Measurements from ENCODE around the gene METTL1.
A peak's percentile ranks its signal among the peaks of the same experiment; 100 is the strongest.
"Not testable (repeated sequence)": the region's sequence is repeated elsewhere in the genome, so short reads cannot be mapped to it uniquely, and the experiment has no call there.

The METTL1 gene

DNA sequence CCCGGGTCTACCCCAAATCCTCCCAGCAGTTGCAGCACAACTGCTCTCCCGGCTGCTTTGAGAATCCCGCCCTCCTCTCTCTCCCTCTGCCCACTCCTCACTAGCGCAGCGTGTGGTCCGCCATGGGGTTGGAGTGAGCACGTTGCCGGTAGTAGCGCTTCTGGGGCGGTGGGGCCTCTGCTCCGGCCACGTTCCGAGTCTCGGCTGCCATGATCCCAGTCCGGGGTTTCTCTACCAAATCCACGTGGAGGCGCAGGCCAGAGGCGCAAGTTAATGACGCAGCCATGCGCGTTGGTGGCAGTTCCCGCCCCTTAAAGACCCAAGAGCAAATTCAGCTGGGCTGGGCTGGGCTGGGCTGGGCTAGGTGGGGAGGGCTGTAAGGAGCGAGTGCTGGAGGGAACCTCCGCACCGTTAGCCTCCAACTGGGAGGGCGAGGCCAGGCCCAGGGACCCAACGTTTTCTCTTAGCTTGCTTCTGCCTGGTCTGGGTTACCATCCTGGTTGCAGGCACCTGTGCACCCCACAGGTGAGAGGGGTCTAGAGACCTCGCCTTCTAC, at the start of gene METTL1:
Gene METTL1, minus strand, starts transcription at position 233 of the 556 bp plus-strand sequence. Its CDS starts 22 bp downstream, at position 211.
- Histone ChIP-seq H4K20me1 (ENCODE audit: insufficient read depth, low read length, poor library complexity, severe bottlenecking) (no peaks in the 10 kb centered on the region), H3K36me3 (ENCODE audit: insufficient read depth, low read length) (no peaks in the 10 kb centered on the region), H3K4me3 (ENCODE audit: low read length, poor library complexity, severe bottlenecking) (peak within 1 kb of the TSS; percentile 80), H3K9ac (ENCODE audit: low read depth, low read length, poor library complexity, severe bottlenecking) (peak within 1 kb of the TSS; percentile 95), H3F3A (ENCODE audit: low read depth) (no peaks in the 10 kb centered on the region), H3K9me2 (replicated peaks; ENCODE audit: low read depth, low read length) (no peaks in the 10 kb centered on the region), H2AFZ (ENCODE audit: low read length) (peak within 1 kb of the TSS; percentile 80), H3K4me2 (ENCODE audit: low read depth, low read length, poor library complexity, severe bottlenecking) (peak within 1 kb of the TSS; percentile 95), H3K27me3 (ENCODE audit: insufficient read depth, low read length, poor library complexity, severe bottlenecking) (no peaks in the 10 kb centered on the region), H3K4me1 (ENCODE audit: insufficient read depth, low read length, poor library complexity, severe bottlenecking) (peaks cover 11% of the 10 kb centered on the region), H3K79me2 (ENCODE audit: insufficient read depth, low read length) (peaks cover 17% of the 10 kb centered on the region), H3K9me3 (ENCODE audit: insufficient read depth, low read depth, low read length) (no peaks in the 10 kb centered on the region)
- TF ChIP-seq, protein P1, sequence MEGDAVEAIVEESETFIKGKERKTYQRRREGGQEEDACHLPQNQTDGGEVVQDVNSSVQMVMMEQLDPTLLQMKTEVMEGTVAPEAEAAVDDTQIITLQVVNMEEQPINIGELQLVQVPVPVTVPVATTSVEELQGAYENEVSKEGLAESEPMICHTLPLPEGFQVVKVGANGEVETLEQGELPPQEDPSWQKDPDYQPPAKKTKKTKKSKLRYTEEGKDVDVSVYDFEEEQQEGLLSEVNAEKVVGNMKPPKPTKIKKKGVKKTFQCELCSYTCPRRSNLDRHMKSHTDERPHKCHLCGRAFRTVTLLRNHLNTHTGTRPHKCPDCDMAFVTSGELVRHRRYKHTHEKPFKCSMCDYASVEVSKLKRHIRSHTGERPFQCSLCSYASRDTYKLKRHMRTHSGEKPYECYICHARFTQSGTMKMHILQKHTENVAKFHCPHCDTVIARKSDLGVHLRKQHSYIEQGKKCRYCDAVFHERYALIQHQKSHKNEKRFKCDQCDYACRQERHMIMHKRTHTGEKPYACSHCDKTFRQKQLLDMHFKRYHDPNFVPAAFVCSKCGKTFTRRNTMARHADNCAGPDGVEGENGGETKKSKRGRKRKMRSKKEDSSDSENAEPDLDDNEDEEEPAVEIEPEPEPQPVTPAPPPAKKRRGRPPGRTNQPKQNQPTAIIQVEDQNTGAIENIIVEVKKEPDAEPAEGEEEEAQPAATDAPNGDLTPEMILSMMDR (conservative IDR thresholded peaks at IDR 0.05; ENCODE audit: low read length) = no peak
- no peak for TF ChIP-seq EZH2phosphoT487 (IDR thresholded peaks at IDR 0.05; ENCODE audit: borderline replicate concordance)

DNA sequence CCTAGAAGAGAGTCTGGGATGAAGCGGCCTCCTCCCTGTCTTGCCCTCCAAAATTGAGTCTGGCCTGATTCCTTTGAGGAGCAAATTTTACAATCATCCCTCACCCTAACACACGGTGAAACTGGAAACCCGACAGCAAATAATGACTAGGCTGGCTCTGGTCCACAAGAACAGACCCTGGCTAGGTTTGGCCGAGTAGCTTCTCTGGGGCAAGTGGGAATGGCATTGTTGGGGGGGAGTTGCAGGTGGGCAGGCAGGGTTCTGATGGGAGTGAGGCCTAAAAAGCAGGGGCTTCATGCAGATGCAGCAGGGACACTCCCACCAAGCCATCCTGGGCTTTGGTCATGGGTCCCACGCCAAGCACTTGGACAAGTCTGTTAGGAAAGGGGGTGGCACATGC, 49.1 kb upstream of the METTL1 start:
- H3K4me3 ChIP-seq (ENCODE audit: low read length, poor library complexity, severe bottlenecking); H4K20me1 ChIP-seq (ENCODE audit: insufficient read depth, low read length, poor library complexity, severe bottlenecking); H3K27me3 ChIP-seq (ENCODE audit: insufficient read depth, low read length, poor library complexity, severe bottlenecking); H3K4me1 ChIP-seq (ENCODE audit: insufficient read depth, low read length, poor library complexity, severe bottlenecking); H3K9ac ChIP-seq (ENCODE audit: low read depth, low read length, poor library complexity, severe bottlenecking); H3K9me3 ChIP-seq (ENCODE audit: insufficient read depth, low read depth, low read length); H3K79me2 ChIP-seq (ENCODE audit: insufficient read depth, low read length); H3K4me2 ChIP-seq (ENCODE audit: low read depth, low read length, poor library complexity, severe bottlenecking); H3K9me2 ChIP-seq (replicated peaks; ENCODE audit: low read depth, low read length); H3F3A ChIP-seq (ENCODE audit: low read depth); H2AFZ ChIP-seq (ENCODE audit: low read length): not testable (repeated sequence)
- H3K36me3 ChIP-seq (ENCODE audit: insufficient read depth, low read length) = peaks cover 57% of the 10 kb centered on the region; the same call in 1 of the 2 replicates

DNA sequence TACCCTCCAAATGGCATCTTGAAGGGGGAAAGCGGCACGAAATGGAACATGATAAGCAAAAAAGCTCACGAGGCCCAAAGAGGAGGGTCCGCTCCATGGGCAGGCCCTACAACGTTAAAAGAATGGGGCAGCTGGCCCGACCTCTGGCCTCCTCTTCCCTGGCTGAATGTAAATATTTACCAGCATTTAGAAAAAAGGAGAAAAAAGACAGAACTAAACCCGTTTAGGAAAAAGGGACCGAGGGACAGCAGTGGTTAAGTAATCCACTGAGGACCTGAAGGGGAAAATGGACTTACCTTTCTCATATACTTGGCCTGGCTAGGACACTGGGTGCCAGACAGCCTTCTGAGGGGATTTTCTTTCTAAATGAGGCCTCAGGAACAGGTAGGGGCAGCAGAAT, 48.2 kb upstream of the METTL1 start:
- not testable (repeated sequence) for H3K4me1 ChIP-seq (ENCODE audit: insufficient read depth, low read length, poor library complexity, severe bottlenecking); H4K20me1 ChIP-seq (ENCODE audit: insufficient read depth, low read length, poor library complexity, severe bottlenecking); H3K79me2 ChIP-seq (ENCODE audit: insufficient read depth, low read length); H3K9ac ChIP-seq (ENCODE audit: low read depth, low read length, poor library complexity, severe bottlenecking); H3K4me2 ChIP-seq (ENCODE audit: low read depth, low read length, poor library complexity, severe bottlenecking); H3F3A ChIP-seq (ENCODE audit: low read depth); H3K9me2 ChIP-seq (replicated peaks; ENCODE audit: low read depth, low read length); H3K4me3 ChIP-seq (ENCODE audit: low read length, poor library complexity, severe bottlenecking); H3K27me3 ChIP-seq (ENCODE audit: insufficient read depth, low read length, poor library complexity, severe bottlenecking); H2AFZ ChIP-seq (ENCODE audit: low read length); H3K9me3 ChIP-seq (ENCODE audit: insufficient read depth, low read depth, low read length)
- peaks cover 48% of the 10 kb centered on the region; the same call in 1 of the 2 replicates for H3K36me3 ChIP-seq (ENCODE audit: insufficient read depth, low read length)

DNA sequence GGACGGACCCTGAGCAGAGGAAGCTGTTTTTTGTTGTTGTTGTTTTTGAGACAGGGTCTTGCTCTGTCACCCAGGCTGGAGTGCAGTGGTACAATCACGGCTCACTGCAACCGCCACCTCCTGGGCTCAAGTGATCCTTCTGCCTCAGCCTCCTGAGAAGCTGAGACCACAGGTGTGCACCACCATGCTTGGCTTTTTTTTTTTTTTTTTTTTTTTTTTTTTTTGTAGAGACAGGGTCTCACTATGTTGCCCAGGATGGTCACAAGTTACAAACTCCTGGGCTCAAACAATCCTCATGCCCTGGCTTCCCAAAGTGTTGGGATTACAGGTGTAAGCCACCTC, 46.1 kb upstream of the METTL1 start:
- H3K9ac ChIP-seq (ENCODE audit: low read depth, low read length, poor library complexity, severe bottlenecking); H3K4me2 ChIP-seq (ENCODE audit: low read depth, low read length, poor library complexity, severe bottlenecking); H3K27me3 ChIP-seq (ENCODE audit: insufficient read depth, low read length, poor library complexity, severe bottlenecking); H3K4me1 ChIP-seq (ENCODE audit: insufficient read depth, low read length, poor library complexity, severe bottlenecking); H2AFZ ChIP-seq (ENCODE audit: low read length); H3K9me2 ChIP-seq (replicated peaks; ENCODE audit: low read depth, low read length); H3K4me3 ChIP-seq (ENCODE audit: low read length, poor library complexity, severe bottlenecking); H4K20me1 ChIP-seq (ENCODE audit: insufficient read depth, low read length, poor library complexity, severe bottlenecking); H3K79me2 ChIP-seq (ENCODE audit: insufficient read depth, low read length); H3K9me3 ChIP-seq (ENCODE audit: insufficient read depth, low read depth, low read length); H3F3A ChIP-seq (ENCODE audit: low read depth): not testable (repeated sequence)
- H3K36me3 ChIP-seq (ENCODE audit: insufficient read depth, low read length) = peaks cover 26% of the 10 kb centered on the region; the same call in 1 of the 2 replicates

All from Loucy (cell line).